Natural killer cell treated with Interleukin-12 subunit alpha and Interleukin-12 subunit beta and Interleukin-15 and Interleukin-18, amount 100 ng/mL, for 72 hours (primary cell): ENCODE results near the gene ALPK1. TPM values are rescaled to one million over a fixed set of nuclear protein-coding genes. Genes with fewer than 3 reads are reported as not detected.

Experiments used
- ATAC-seq, 2 donors: fragments of 150-1000 bp; cut with Tn5 transposase in 1 of 2; sonication (Bioruptor Pico), chemical (Tn5 transposase) in 1 of 2; 2 replicates each; pipeline ENCODE4 v1.10.0; 2021
- DNase-seq: peaks from one replicate; pipeline ENCODE4 v3.0.0; 2022; ENCODE audit warnings: low spot score
- H3K27ac Mint-ChIP-seq, 2 donors: 1 replicate in 1 of 2; 2 replicates in 1 of 2; pipeline ENCODE4 v1.8.0; 2022; ENCODE audit warnings: mixed read lengths in 2 of 2, mild to moderate bottlenecking in 1 of 2, moderate library complexity in 1 of 2
- H3K27me3 Mint-ChIP-seq, 2 donors: 1 replicate in 1 of 2; 2 replicates in 1 of 2; pipeline ENCODE4 v1.8.0; 2022; ENCODE audit warnings: mixed read lengths in 2 of 2
- H3K36me3 Mint-ChIP-seq: one replicate; pipeline ENCODE4 v1.8.0; 2022; ENCODE audit warnings: mixed read lengths
- H3K4me1 Mint-ChIP-seq, 2 donors: 1 replicate in 1 of 2; 2 replicates in 1 of 2; pipeline ENCODE4 v1.8.0; 2022; ENCODE audit warnings: low read depth in 2 of 2, mixed read lengths in 2 of 2, mild to moderate bottlenecking in 1 of 2
- H3K4me3 Mint-ChIP-seq: one replicate; pipeline ENCODE4 v1.8.0; 2022; ENCODE audit warnings: mixed read lengths
- H3K9me3 Mint-ChIP-seq: 2 replicates; pipeline ENCODE4 v1.8.0; 2022; ENCODE audit warnings: mixed read lengths
- total RNA-seq, 2 donors: library from RNA; stranded (reverse); gene quantifications; one replicate each; pipeline ENCODE4 v1.2.3, GENCODE V29; 2022

ALPK1 gene
- total RNA-seq, 2 donors from 2014 or later, result 33.3 to 49.5 TPM

DNA sequence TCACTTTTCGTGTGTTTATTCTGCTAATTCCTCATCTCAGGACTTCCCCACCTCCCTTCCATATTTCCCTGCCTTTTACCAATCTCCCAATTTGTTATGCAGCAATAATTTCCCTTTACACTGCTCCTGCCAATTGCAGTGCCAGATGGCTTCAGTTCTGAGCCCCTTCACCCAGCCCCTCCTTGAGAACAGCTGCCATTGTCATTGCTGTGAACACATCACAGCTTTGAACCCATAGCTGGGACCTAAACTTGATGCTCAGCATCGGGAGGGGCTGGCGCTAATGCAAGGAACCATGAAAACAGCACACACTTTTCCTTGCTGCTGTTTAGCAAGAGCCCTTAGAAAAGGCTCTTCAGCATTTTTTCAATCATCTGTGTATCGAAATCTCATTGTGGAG, 104.9 kb downstream of the ALPK1 start:
- no peaks in the 10 kb centered on the region for H3K9me3 Mint-ChIP-seq
- H3K27ac Mint-ChIP-seq, result no peak overlapping the region
- H3K36me3 Mint-ChIP-seq, result no peaks in the 10 kb centered on the region
- no peak overlapping the region for H3K4me3 Mint-ChIP-seq
- no peaks in the 10 kb centered on the region for H3K4me1 Mint-ChIP-seq
- DNase-seq, result no peak
- no peak for ATAC-seq
- peaks cover 2 to 22% of the 10 kb centered on the region in 2 donors for H3K27me3 Mint-ChIP-seq

DNA sequence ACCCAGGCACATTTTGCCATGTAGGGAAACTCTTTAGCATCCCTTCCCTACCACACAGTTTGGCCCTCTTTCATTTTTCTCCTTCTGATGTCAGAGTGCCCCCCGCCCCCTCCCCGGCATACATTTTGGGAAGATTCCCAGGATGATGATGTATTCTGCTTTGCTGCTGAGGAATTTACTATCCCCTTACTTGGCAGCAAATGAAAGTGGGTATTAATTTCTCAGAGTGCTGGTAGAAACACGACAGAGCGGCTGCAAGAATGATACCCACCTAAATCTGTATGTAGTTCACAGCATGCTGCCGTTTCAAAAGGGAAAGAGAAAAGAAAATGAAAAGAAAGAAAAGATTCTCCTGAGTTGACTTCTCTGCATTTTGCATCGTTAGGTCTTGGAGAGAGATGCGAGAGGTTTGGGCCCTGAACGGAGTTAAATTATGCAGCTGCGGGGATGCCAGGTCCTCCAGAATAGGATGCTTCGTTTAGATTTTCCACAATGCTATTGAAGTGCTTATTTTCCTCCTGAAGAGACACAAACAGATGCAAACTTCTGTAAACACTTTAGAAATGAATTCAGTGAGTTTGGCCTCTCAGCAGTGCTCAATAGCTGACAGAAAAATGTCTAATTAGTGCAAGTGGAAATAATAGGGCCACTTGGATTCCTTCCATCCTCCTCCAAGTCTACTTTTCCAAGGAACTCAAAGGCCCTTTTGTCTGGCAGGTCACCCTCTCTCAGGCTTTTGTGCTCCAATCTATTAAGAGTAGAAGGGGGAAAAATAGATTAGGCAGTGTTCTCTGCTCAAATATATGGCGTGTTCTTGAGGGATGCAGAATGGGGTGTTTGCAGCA, 106.2 kb downstream of the ALPK1 start:
- Mint-ChIP-seq H3K27ac (no peak overlapping the region), H3K36me3 (no peaks in the 10 kb centered on the region), H3K27me3 (peaks cover 2 to 22% of the 10 kb centered on the region in 2 donors), H3K9me3 (no peaks in the 10 kb centered on the region), H3K4me1 (no peaks in the 10 kb centered on the region), H3K4me3 (no peak overlapping the region)
- DNase-seq, result no peak
- ATAC-seq, result no peak

DNA sequence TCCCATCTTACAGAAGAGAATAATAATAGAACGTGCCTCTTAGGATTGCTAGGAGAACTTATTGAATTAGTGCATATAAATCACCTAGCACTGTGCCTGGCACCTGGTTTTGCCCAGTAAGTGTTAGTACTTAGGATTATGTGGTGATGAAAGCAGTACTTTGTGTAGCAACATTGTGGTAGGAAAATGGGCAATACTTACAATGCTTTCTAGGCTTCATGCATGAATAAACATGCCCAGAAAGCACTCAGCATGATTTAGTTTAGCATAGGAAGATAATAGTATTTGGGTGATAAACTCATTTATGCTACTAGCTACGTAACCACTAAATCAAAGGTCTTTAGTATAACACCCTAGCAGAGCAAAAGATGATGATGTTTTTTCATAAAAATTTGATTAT, 113.2 kb downstream of the ALPK1 start:
- no peak for ATAC-seq
- no peaks in the 10 kb centered on the region for H3K9me3 Mint-ChIP-seq

DNA sequence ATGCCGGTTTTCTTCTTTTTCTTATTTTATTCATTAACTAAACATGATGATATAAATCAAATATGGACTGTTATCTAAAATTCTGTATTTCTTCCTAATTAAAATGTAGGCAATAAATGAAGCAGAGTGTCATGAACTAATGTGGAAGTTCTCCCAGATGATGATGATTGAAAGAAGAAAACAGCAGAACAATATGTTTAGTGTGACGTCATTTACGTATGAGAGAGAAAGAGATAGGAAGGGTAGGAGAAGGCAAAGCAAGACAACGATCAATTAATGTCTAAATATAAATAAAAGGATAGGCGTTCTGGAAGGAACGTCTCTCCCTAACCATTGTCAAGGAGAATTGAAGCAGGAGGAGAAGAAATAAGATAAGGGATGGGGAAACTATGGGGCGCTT, 113.6 kb downstream of the ALPK1 start:
- peaks cover 0 to 3% of the 10 kb centered on the region in 2 donors for H3K27me3 Mint-ChIP-seq
- no peaks in the 10 kb centered on the region for H3K4me1 Mint-ChIP-seq
- DNase-seq, result no peak
- H3K36me3 Mint-ChIP-seq, result no peaks in the 10 kb centered on the region
- no peaks in the 10 kb centered on the region for H3K9me3 Mint-ChIP-seq
- ATAC-seq, result no peak
- no peak overlapping the region for H3K4me3 Mint-ChIP-seq
- no peak overlapping the region for H3K27ac Mint-ChIP-seq

More for the DNA sequence above, 113.2 kb downstream of the ALPK1 start:
- H3K27ac Mint-ChIP-seq, result no peak overlapping the region
- H3K27me3 Mint-ChIP-seq, result peaks cover 0 to 3% of the 10 kb centered on the region in 2 donors
- H3K4me3 Mint-ChIP-seq, result no peak overlapping the region
- no peaks in the 10 kb centered on the region for H3K4me1 Mint-ChIP-seq
- DNase-seq, result no peak
- H3K36me3 Mint-ChIP-seq, result no peaks in the 10 kb centered on the region

DNA sequence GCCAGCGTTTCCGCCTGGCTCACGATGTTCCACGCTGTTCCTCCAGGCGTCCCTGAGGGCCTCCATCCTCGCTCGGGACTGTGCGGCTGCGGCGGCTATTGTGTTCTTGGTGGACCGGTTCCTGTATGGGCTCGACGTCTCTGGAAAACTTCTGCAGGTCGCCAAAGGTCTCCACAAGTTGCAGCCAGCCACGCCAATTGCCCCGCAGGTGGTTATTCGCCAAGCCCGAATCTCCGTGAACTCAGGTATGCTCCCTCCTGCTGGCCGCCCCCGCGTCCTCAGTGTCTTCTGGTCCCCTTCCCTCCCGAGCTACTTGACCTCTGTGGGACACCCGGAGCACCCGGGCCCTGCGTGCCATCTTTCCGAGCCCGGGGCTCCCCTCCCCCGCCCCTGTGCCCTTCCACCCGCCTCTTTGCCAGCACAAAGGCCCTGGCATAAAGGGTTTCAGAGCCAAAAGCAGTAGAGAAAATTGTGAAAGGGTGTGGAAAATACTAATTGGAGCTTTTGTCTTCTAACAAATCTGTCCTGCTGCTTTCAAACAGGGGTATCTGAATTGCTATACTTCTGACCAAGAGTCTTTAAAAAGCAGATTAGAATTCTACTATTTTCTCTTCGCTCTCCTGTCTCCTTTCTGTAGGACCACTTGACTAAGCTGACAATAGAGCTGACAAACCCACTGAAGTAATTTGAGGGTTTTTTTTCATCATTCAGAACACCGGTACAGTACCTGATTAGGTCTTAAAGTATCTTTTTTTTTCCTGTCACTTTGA, 114.8 kb downstream of the ALPK1 start:
- no peak overlapping the region for H3K4me3 Mint-ChIP-seq
- no peaks in the 10 kb centered on the region for H3K4me1 Mint-ChIP-seq
- no peak for DNase-seq
- no peaks in the 10 kb centered on the region for H3K36me3 Mint-ChIP-seq
- H3K27me3 Mint-ChIP-seq, result peaks cover 0 to 3% of the 10 kb centered on the region in 2 donors
- no peak overlapping the region for H3K27ac Mint-ChIP-seq
- ATAC-seq, result no peak
- H3K9me3 Mint-ChIP-seq, result no peaks in the 10 kb centered on the region

DNA sequence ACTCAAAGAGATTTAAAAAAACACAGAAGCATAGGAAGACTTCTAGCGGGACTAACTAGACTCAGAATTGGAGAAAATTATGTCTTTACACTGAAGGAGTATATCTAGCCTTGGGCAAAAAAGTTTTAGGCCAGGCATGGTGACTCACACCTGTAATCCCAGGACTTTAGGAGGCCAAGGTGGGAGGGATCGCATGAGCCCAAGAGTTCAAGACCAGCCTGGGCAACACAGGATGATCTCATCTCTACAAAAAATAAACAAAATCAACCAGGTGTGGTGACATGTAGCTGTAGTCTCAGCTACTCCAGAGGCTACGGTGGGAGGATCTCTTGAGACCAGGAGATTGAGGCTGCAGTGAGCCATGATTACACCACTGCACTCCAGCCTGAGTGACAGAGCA, 119.3 kb downstream of the ALPK1 start:
- Mint-ChIP-seq H3K36me3 (no peaks in the 10 kb centered on the region), H3K4me3 (no peak overlapping the region), H3K9me3 (no peaks in the 10 kb centered on the region), H3K4me1 (no peaks in the 10 kb centered on the region), H3K27me3 (no peaks in the 10 kb centered on the region), H3K27ac (no peak overlapping the region)
- no peak for DNase-seq
- no peak for ATAC-seq

DNA sequence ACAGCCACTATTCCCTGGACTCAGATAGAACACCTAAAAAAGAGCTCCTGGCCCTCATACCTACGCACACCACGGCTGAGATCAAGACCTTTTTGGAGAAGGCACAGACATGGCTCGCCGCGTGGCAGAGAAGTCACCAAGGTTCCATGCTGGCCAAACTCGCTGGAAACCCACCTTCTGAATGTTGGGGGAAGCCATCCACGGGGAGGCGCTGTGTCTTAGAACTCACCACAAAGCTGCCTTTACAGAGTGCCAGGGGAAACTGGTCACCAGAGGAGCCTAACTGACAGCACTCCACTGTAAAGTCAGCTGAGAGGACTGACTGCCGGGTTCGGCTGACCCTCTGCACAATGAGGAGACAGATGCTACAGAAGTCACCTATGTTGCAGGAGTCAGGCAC, 120.9 kb downstream of the ALPK1 start:
- Mint-ChIP-seq H3K27ac (no peak overlapping the region), H3K4me3 (no peak overlapping the region), H3K9me3 (no peaks in the 10 kb centered on the region), H3K4me1 (no peaks in the 10 kb centered on the region), H3K27me3 (no peaks in the 10 kb centered on the region), H3K36me3 (no peaks in the 10 kb centered on the region)
- ATAC-seq (peak in 1 of 2 donors; percentile 24), DNase-seq (no peak)

DNA sequence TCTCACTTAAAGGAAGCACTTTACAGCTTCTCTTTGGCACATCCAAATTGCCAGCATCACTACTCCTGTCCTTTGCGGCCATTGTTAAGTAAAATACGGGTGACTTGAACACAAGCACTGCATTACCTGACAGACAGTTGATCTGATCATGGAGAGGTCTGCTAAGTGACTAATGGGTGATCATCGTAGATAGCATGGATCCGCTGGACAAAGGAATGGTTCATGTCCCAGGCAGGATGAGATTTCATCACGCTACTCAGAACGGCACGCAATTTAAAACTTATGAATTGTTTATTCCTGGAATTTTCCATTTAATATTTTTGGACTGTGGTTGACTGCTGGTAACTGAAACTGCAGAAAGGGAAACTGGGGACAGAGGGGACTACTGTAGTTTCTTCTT, 124.7 kb downstream of the ALPK1 start:
- H3K36me3 Mint-ChIP-seq, result no peaks in the 10 kb centered on the region
- no peaks in the 10 kb centered on the region for H3K4me1 Mint-ChIP-seq
- H3K9me3 Mint-ChIP-seq, result no peaks in the 10 kb centered on the region
- ATAC-seq (no peak), DNase-seq (no peak)
- H3K4me3 Mint-ChIP-seq, result no peak overlapping the region
- no peak overlapping the region for H3K27ac Mint-ChIP-seq
- no peaks in the 10 kb centered on the region for H3K27me3 Mint-ChIP-seq

DNA sequence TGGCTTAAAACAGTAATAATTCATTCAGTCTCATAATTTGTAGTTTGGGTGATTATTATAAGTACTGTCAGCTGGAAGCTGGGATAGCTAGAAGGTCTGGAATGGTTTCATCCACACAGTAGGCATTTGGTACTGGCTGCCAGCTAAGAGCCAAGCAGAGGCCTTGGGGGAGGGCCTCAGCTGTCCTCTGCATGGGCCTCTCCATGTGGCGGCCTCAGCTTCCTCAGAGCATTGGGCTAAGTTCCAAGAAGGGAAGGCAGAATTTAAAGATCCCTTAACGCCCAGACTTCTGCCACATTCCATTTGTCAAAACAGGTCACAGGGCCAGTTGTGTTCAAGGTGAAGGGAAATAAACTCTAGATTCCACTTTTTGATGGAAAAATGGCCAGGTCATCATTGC, 125.5 kb downstream of the ALPK1 start:
- no peak for ATAC-seq
- H3K4me3 Mint-ChIP-seq, result no peak overlapping the region
- no peaks in the 10 kb centered on the region for H3K9me3 Mint-ChIP-seq

DNA sequence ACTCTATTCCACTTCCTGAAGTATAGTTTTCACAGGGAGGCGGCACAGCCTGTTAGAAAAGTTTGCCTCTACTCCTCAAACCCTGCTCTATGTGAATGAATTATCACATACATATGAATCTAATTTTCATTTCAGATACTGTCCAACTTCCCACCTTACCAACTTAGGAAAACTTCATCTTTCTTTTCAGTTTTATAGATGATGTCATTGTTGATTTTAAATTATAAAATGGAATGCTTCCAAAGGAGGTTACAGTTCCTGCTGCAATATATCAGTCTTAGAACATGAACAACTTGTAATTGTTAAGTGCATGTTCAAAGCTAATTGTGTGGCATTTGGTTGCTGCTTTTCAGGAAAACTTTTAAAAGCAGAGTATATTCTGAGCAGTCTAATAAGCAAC, 126.4 kb downstream of the ALPK1 start:
- no peak for DNase-seq
- Mint-ChIP-seq H3K4me3 (no peak overlapping the region), H3K27me3 (no peaks in the 10 kb centered on the region), H3K27ac (no peak overlapping the region), H3K36me3 (no peaks in the 10 kb centered on the region), H3K9me3 (no peaks in the 10 kb centered on the region), H3K4me1 (no peaks in the 10 kb centered on the region)
- ATAC-seq, result no peak

More for the DNA sequence above, 125.5 kb downstream of the ALPK1 start:
- no peaks in the 10 kb centered on the region for H3K36me3 Mint-ChIP-seq
- no peak for DNase-seq
- H3K27me3 Mint-ChIP-seq, result no peaks in the 10 kb centered on the region
- no peaks in the 10 kb centered on the region for H3K4me1 Mint-ChIP-seq
- H3K27ac Mint-ChIP-seq, result no peak overlapping the region

DNA sequence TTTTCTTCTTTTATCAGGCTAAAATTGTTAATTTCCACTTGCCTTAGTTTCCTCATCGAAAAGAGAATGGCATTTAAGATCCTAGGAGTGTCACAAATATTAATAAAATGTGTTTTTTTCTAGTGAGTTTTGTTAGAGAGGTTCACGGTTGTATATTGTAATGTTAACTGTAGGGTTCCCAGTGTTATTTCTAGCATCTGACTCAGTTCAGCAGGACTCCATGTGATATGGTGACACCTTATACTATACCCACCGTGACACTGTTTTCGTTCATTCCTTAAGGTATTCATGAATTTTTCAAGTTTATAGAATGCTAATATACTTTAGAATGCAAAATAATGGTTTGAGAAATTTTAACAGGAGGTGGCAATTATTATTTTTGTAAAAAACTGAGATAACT, 128.7 kb downstream of the ALPK1 start:
- no peaks in the 10 kb centered on the region for H3K36me3 Mint-ChIP-seq
- H3K27ac Mint-ChIP-seq, result no peak overlapping the region
- H3K4me1 Mint-ChIP-seq, result no peaks in the 10 kb centered on the region
- ATAC-seq (no peak), DNase-seq (no peak)
- H3K27me3 Mint-ChIP-seq, result peaks cover 0 to 2% of the 10 kb centered on the region in 2 donors
- no peak overlapping the region for H3K4me3 Mint-ChIP-seq
- H3K9me3 Mint-ChIP-seq, result no peaks in the 10 kb centered on the region

DNA sequence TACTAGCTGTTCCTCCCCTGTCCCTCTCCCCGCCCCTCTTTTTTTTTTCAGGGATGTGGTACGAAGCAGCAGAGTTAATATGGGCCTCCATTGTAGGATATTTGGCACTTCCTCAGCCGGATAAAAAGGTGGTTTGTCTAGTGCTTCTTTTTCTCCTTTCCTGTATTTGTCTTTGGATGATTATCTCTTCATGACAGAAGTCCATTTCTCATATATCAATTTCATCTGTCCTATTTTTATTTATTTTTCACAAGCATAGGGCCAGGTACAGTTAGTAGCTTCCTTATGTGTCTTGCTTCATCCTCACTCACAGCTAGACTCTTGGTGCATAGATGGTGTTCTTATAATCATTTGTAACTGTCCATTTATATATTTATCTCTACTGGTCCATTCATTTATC, 129.2 kb downstream of the ALPK1 start:
- Mint-ChIP-seq H3K27me3 (peaks cover 0 to 4% of the 10 kb centered on the region in 2 donors), H3K4me1 (no peaks in the 10 kb centered on the region), H3K36me3 (no peaks in the 10 kb centered on the region), H3K27ac (no peak overlapping the region), H3K4me3 (no peak overlapping the region), H3K9me3 (no peaks in the 10 kb centered on the region)
- ATAC-seq (no peak), DNase-seq (no peak)

DNA sequence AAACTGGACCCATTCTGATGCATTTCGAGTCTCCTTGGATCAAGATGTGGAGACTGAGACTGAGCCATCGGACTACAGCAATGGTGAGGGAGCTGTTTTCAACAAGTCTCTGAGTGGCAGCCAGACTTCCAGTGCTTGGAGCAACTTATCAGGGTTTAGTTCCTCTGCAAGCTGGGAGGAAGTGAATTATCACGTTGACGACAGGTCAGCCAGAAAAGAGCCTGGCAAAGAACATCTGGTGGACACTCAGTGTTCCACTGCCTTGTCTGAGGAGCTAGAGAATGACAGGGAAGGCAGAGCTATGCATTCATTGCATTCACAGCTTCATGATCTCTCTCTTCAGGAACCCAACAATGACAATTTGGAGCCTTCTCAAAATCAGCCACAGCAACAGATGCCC, 134.0 kb downstream of the ALPK1 start:
- ATAC-seq, result no peak
- Mint-ChIP-seq H3K27ac (no peak overlapping the region), H3K36me3 (no peaks in the 10 kb centered on the region), H3K4me1 (no peaks in the 10 kb centered on the region), H3K4me3 (no peak overlapping the region), H3K9me3 (no peaks in the 10 kb centered on the region), H3K27me3 (peaks cover 0 to 6% of the 10 kb centered on the region in 2 donors)
- DNase-seq, result no peak

DNA sequence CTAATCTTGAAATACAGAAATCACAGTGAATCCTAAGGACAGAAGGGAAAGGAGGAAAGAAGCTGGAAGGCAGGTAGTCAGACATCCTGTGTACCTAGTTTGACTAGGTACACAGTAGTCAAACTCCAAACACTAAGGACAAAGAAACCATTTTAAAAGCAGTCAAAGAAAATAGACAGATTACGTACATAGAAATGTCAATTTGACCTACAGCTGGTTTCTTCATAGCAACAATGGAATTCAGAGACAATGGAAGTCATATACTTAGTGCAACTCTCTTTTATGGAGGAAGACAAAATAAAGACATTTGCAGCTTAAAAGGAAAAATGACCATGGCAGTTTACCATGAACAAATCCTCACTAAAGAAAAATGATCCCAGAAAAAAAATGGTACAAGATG, 139.8 kb downstream of the ALPK1 start:
- no peaks in the 10 kb centered on the region for H3K4me1 Mint-ChIP-seq
- DNase-seq (no peak), ATAC-seq (no peak)
- H3K4me3 Mint-ChIP-seq, result no peak overlapping the region
- H3K36me3 Mint-ChIP-seq, result peaks cover 3% of the 10 kb centered on the region
- peaks cover 0 to 2% of the 10 kb centered on the region in 2 donors for H3K27me3 Mint-ChIP-seq
- no peak overlapping the region for H3K27ac Mint-ChIP-seq
- H3K9me3 Mint-ChIP-seq, result no peaks in the 10 kb centered on the region
